22Rv1 (cell line): ENCODE measurements around the gene SLC3A2.

Experiments used
- H3K27ac ChIP-seq: fragments of 450-650 bp; 2 replicates; pipeline ENCODE4 v1.5.1; 2017
- CTCF ChIP-seq: fragments of 450-650 bp; IDR thresholded peaks from 2 replicates; pipeline ENCODE4 v1.5.1; 2017; ENCODE audit warnings: mild to moderate bottlenecking
- ZFX ChIP-seq: fragments of 450-650 bp; IDR thresholded peaks from 2 replicates; pipeline ENCODE4 v1.6.1; 2017; ENCODE audit warnings: antibody characterized with exemption, borderline replicate concordance

SLC3A2 gene

GRCh38 chr11:62889126-62889483 is 8.4 kb downstream of the SLC3A2 start:
- TF ChIP-seq ZFX, result no peak
- no peak for TF ChIP-seq CTCF
- H3K27ac ChIP-seq, result peak overlapping the region; percentile 63

GRCh38 chr11:62889484-62890437 is 9.1 kb downstream of the SLC3A2 start:
- H3K27ac ChIP-seq, result peak overlapping the region; percentile 63
- TF ChIP-seq CTCF, result no peak
- TF ChIP-seq ZFX, result no peak

- TF ChIP-seq CTCF (no peak), ZFX (no peak)
- H3K27ac ChIP-seq, result no peak overlapping the region
Measured at GRCh38 chr11:62892077-62892922, 11.6 kb downstream of the SLC3A2 start.

GRCh38 chr11:62895501-62895900 is 14.8 kb downstream of the SLC3A2 start:
- H3K27ac ChIP-seq, result no peak overlapping the region
- TF ChIP-seq CTCF (no peak), ZFX (no peak)

- TF ChIP-seq CTCF, result no peak
- TF ChIP-seq ZFX, result no peak
- no peak overlapping the region for H3K27ac ChIP-seq
Measured at GRCh38 chr11:62896049-62896448, 15.4 kb downstream of the SLC3A2 start.

GRCh38 chr11:62897311-62897710 is 16.6 kb downstream of the SLC3A2 start:
- TF ChIP-seq ZFX (no peak), CTCF (no peak)

More at GRCh38 chr11:62897311-62897710, 16.6 kb downstream of the SLC3A2 start:
- H3K27ac ChIP-seq, result no peak overlapping the region
